Endothelial cell of umbilical vein (primary cell): Measurements from ENCODE around the gene PGRMC2. TPM values are rescaled to one million over a fixed set of nuclear protein-coding genes. Genes with fewer than 3 reads are reported as not detected.

Experiments used
- BruUV-seq: library from RNA; stranded (reverse); fragments of 400-500 nt; replicated peaks from 2 replicates; lab custom pipeline; 2021; lab: Mats Ljungman, UMichigan
- CTCF ChIA-PET: fragments of 300-600, 350-600 bp; sonication (Branson Sonifier 250); formaldehyde crosslinking; loops from one replicate; lab custom pipeline; 2021; ENCODE audit warnings: antibody characterized with exemption, inconsistent platforms; lab: Charles Lee
- POLR2A ChIA-PET: fragments of 300-600, 350-600 bp; sonication (Branson Sonifier 250); formaldehyde crosslinking; loops from one replicate; lab custom pipeline; 2021; ENCODE audit warnings: antibody characterized with exemption, inconsistent platforms; lab: Charles Lee
- DNase-seq: peaks from one replicate; pipeline ENCODE4 v3.0.0-alpha.2; 2011; ENCODE audit warnings: low read depth, low spot score
- FAIRE-seq: peaks from 2 replicates; lab custom pipeline; 2011; peaks lifted over from hg19 to GRCh38; lab: Jason Lieb, UNC
- H2AFZ ChIP-seq: 2 replicates; pipeline ENCODE4 v1.6.0; 2012; ENCODE audit warnings: low read depth, low read length, control low read depth, inconsistent platforms
- H3K27ac ChIP-seq: 2 replicates; pipeline ENCODE4 v1.5.1; 2011; ENCODE audit warnings: low read depth, mild to moderate bottlenecking, control low read depth, low read length, moderate library complexity; ENCODE audit not compliant: insufficient read depth
- H3K27me3 ChIP-seq, 2 experiments: 2 replicates each; pipeline versions ENCODE4 v1.6.0 to v1.6.1; 2011; ENCODE audit warnings: low read length in 2 of 2, mixed read lengths in 1 of 2; ENCODE audit not compliant: control insufficient read depth in 2 of 2, insufficient read depth in 2 of 2
- H3K36me3 ChIP-seq, 2 experiments: 2 replicates in 1 of 2; 3 replicates in 1 of 2; pipeline ENCODE4 v1.5.1; 2011; ENCODE audit warnings: low read length in 2 of 2, mild to moderate bottlenecking in 1 of 2, moderate library complexity in 1 of 2; ENCODE audit not compliant: control insufficient read depth in 2 of 2, insufficient read depth in 2 of 2; ENCODE audit errors: extremely low read depth in 1 of 2
- H3K4me1 ChIP-seq: 3 replicates; pipeline ENCODE4 v1.5.1; 2011; ENCODE audit warnings: mild to moderate bottlenecking, low read length; ENCODE audit not compliant: control insufficient read depth, insufficient read depth; ENCODE audit errors: extremely low read depth
- H3K4me2 ChIP-seq: 2 replicates; pipeline ENCODE4 v1.6.1; 2011; ENCODE audit warnings: low read length, control low read depth, mixed read lengths; ENCODE audit not compliant: insufficient read depth
- H3K4me3 ChIP-seq, 3 experiments: fragments of 200-600 bp in 1 of 3; sonication (generic), shearing (Covaris generic) in 1 of 3; replicated peaks in 1 of 3; 2 replicates each; pipeline ENCODE4 v1.5.1; 2011 to 2016; ENCODE audit warnings: control low read depth in 3 of 3, low read length in 3 of 3, mild to moderate bottlenecking in 2 of 3, inconsistent platforms in 1 of 3, low read depth in 1 of 3, moderate library complexity in 1 of 3; ENCODE audit not compliant: insufficient read depth in 1 of 3
- H3K79me2 ChIP-seq: 2 replicates; pipeline ENCODE4 v1.6.0; 2012; ENCODE audit warnings: low read length, inconsistent platforms; ENCODE audit not compliant: control insufficient read depth, insufficient read depth
- H3K9ac ChIP-seq: replicated peaks from 2 replicates; pipeline ENCODE3; 2011; ENCODE audit warnings: low read length, control low read depth; ENCODE audit not compliant: insufficient read depth; ENCODE audit errors: extremely low read depth
- H3K9me1 ChIP-seq: replicated peaks from 3 replicates; pipeline ENCODE4 v1.6.0; 2011; ENCODE audit warnings: mild to moderate bottlenecking, low read length; ENCODE audit not compliant: control insufficient read depth, insufficient read depth; ENCODE audit errors: extremely low read depth
- H3K9me3 ChIP-seq: replicated peaks from 2 replicates; pipeline ENCODE4 v1.5.1; 2012; ENCODE audit warnings: low read length, inconsistent platforms; ENCODE audit not compliant: control insufficient read depth, insufficient read depth
- H4K20me1 ChIP-seq: replicated peaks from 2 replicates; pipeline ENCODE3; 2011; ENCODE audit warnings: mild to moderate bottlenecking, low read length; ENCODE audit not compliant: control insufficient read depth, insufficient read depth; ENCODE audit errors: extremely low read depth
- CTCF ChIP-seq, 2 donors: IDR thresholded peaks; 1 replicate in 1 of 2; 2 replicates in 1 of 2; pipeline ENCODE4 v1.5.1; 2011; ENCODE audit warnings: low read length in 2 of 2, mild to moderate bottlenecking in 2 of 2, moderate library complexity in 2 of 2, control low read depth in 1 of 2, inconsistent platforms in 1 of 2, low read depth in 1 of 2; ENCODE audit not compliant: insufficient read depth in 1 of 2; ENCODE audit errors: extremely low read depth in 1 of 2
- EZH2 ChIP-seq: IDR thresholded peaks from 2 replicates; pipeline ENCODE4 v1.6.1; 2012; ENCODE audit warnings: borderline replicate concordance, low read depth, mild to moderate bottlenecking, moderate library complexity, low read length, inconsistent platforms; ENCODE audit not compliant: severe bottlenecking
- FOS ChIP-seq: IDR thresholded peaks from 2 replicates; pipeline ENCODE4 v1.6.1; 2011; ENCODE audit warnings: mild to moderate bottlenecking, low read length, moderate library complexity, borderline replicate concordance; ENCODE audit not compliant: insufficient read depth
- GATA2 ChIP-seq: IDR thresholded peaks from 2 replicates; pipeline ENCODE4 v1.7.0; 2011; ENCODE audit warnings: low read depth, mild to moderate bottlenecking, moderate library complexity, mixed read lengths, low read length; ENCODE audit not compliant: insufficient read length, insufficient read depth
- JUN ChIP-seq: IDR thresholded peaks from 2 replicates; pipeline ENCODE4 v1.6.1; 2011; ENCODE audit warnings: borderline replicate concordance, low read depth; ENCODE audit not compliant: insufficient read length, insufficient read depth
- MYC ChIP-seq: IDR thresholded peaks from one replicate; pipeline ENCODE4 v1.6.1; 2011; ENCODE audit warnings: mild to moderate bottlenecking, low read depth, low read length
- POLR2A ChIP-seq: IDR thresholded peaks from 2 replicates; pipeline ENCODE4 v1.6.1; 2012; ENCODE audit warnings: low read depth, mild to moderate bottlenecking, control low read depth, low read length
- POLR2AphosphoS5 ChIP-seq: IDR thresholded peaks from 2 replicates; pipeline ENCODE4 v1.6.1; 2012; ENCODE audit warnings: low read depth, mild to moderate bottlenecking, control low read depth, low read length, moderate library complexity; ENCODE audit not compliant: insufficient read depth
- dilution Hi-C: fragments of 300-500 bp; cut with MboI; formaldehyde crosslinking; loops from one replicate; pipeline ENCODE4 v1.15.0; 2019; ENCODE audit warnings: low sequenced_read_pairs; ENCODE audit not compliant: extremely low pct_ligation_motif_present
- intact Hi-C: fragments of 100-400 bp; cut with micrococcal nuclease; formaldehyde crosslinking; loops from one replicate; pipeline ENCODE4 v1.10.0; 2022
- polyA plus RNA-seq, 4 experiments: library from polyadenylated mRNA; depleted of rRNA in 3 of 4; stranded (reverse) in 3 of 4; unstranded in 1 of 4; fragments of >200 nt; gene quantifications; 2 replicates each; pipeline versions ENCODE4 v1.2.1 to v1.2.3, GENCODE V29; 2011 to 2012; ENCODE audit warnings: missing spikeins in 1 of 4
- total RNA-seq: library from RNA; stranded (reverse); gene quantifications from 2 replicates; pipeline ENCODE4 v1.2.3, GENCODE V29; 2021
- TF ChIP-seq, protein P1 (sequence below): IDR thresholded peaks from 2 replicates; pipeline ENCODE4 v1.6.1; 2011; ENCODE audit not compliant: insufficient read depth, insufficient read length

Gene PGRMC2
- total and polyA plus RNA-seq, 2 donors (not counting 3 experiments of a cell fraction or from before 2014, with no cell fraction given), result 10.1 to 63.4 TPM

DNA sequence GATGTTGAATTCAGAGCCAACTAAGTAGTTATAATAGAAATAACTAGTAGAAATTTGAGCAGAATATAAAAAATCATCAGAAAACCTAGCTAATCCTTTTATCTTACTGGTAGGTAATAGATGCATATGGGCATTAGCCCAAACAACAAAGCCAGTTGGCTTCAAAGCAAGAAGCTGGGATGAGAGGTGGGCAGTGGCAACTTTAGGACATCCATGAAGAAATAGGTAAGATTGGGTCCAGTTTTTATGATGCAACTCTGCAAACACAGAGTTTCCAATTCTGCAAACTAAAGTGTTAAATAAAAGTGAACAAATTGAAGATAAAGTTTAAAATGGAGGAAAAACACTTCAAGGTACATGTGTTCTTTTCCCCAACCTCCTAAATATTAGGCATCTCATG lies 5.1 kb downstream of the PGRMC2 start:
- Histone ChIP-seq H3K4me1 (peaks cover 14% of the 10 kb centered on the region), H3K4me2 (no peak overlapping the region), H3K27me3 (no peaks in the 10 kb centered on the region), H2AFZ (no peak overlapping the region), H3K4me3 (no peak overlapping the region), H4K20me1 (no peaks in the 10 kb centered on the region), H3K9me1 (no peaks in the 10 kb centered on the region), H3K36me3 (no peaks in the 10 kb centered on the region), H3K9me3 (no peaks in the 10 kb centered on the region), H3K79me2 (peaks cover 81% of the 10 kb centered on the region), H3K27ac (no peak overlapping the region), H3K9ac (no peak overlapping the region)
- BruUV-seq, result no TSS peak
- intact Hi-C loops (no loop called here), dilution Hi-C loops (no loop called here)
- FAIRE-seq, result no peak
- CTCF ChIA-PET, result interaction anchor here (0.8 kb wide), 1 partner anchor 214 kb away, joined by 3 read pairs; no protein-coding TSS in a partner anchor
- POLR2A ChIA-PET, result no interaction called here
- DNase-seq, result no peak
- TF ChIP-seq MYC, result no peak

- CTCF ChIA-PET, result no interaction called here
- intact Hi-C loops (no loop called here), dilution Hi-C loops (no loop called here)
- no peak for TF ChIP-seq FOS
- no peak for TF ChIP-seq POLR2A
- no peak for TF ChIP-seq JUN
- TF ChIP-seq MYC, result no peak
- TF ChIP-seq, protein P1, sequence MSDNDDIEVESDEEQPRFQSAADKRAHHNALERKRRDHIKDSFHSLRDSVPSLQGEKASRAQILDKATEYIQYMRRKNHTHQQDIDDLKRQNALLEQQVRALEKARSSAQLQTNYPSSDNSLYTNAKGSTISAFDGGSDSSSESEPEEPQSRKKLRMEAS, result no peak
- TF ChIP-seq GATA2, result no peak
- TF ChIP-seq CTCF (IDR thresholded peaks at IDR 0.05; ENCODE audit: extremely low read depth in 1 of 2, insufficient read depth in 1 of 2, low read depth in 1 of 2, low read length in 2 of 2), result no peak
- TF ChIP-seq EZH2, result no peak
- no peak for TF ChIP-seq POLR2AphosphoS5
- no peak overlapping the region for H3K9ac ChIP-seq
- H3K4me1 ChIP-seq, result peaks cover 14% of the 10 kb centered on the region
- no peaks in the 10 kb centered on the region for H3K9me1 ChIP-seq
- no peaks in the 10 kb centered on the region for H4K20me1 ChIP-seq
- DNase-seq, result no peak
- POLR2A ChIA-PET, result no interaction called here
- H3K79me2 ChIP-seq, result peaks cover 77% of the 10 kb centered on the region
- no peak overlapping the region for H3K4me3 ChIP-seq
- no peaks in the 10 kb centered on the region for H3K36me3 ChIP-seq
- no peak overlapping the region for H3K4me2 ChIP-seq
- BruUV-seq, result no TSS peak
- H3K9me3 ChIP-seq, result no peaks in the 10 kb centered on the region
- no peak overlapping the region for H2AFZ ChIP-seq
- no peak for FAIRE-seq
- no peak overlapping the region for H3K27ac ChIP-seq
- no peaks in the 10 kb centered on the region for H3K27me3 ChIP-seq
These were observed 6.3 kb downstream of the PGRMC2 start for GRCh38 chr4:128281354-128281753.
